Psoas muscle (tissue), 8 donors: ENCODE measurements around the gene AHRR. TPM values are rescaled to one million over a fixed set of nuclear protein-coding genes. Genes with fewer than 3 reads are reported as not detected.

Source experiments
- ATAC-seq, 4 donors: fragments of 200-7000 bp; cut with Tn5 transposase; one replicate each; pipeline ENCODE4 v1.9.1; 2020; ENCODE audit warnings: moderate library complexity in 3 of 4, mild to moderate bottlenecking in 2 of 4
- DNase-seq, 2 donors: peaks; one replicate each; pipeline ENCODE4 v3.0.0-alpha.2; 2020
- H3K27ac ChIP-seq: fragments of 200-600 bp; one replicate; pipeline ENCODE4 v1.8.0; 2022
- H3K27me3 ChIP-seq, 3 donors: fragments of 200-600 bp in 1 of 3; one replicate each; pipeline versions ENCODE4 v1.6.1 to v1.8.0; 2013 to 2022; ENCODE audit warnings: low read length in 2 of 3, mild to moderate bottlenecking in 2 of 3, moderate library complexity in 1 of 3; ENCODE audit not compliant: insufficient read depth in 3 of 3
- H3K36me3 ChIP-seq, 2 donors: fragments of 200-600 bp in 1 of 2; one replicate each; pipeline versions ENCODE4 v1.6.1 to v1.8.0; 2013 to 2022; ENCODE audit warnings: low read depth in 1 of 2, mild to moderate bottlenecking in 1 of 2, moderate library complexity in 1 of 2; ENCODE audit not compliant: insufficient read depth in 1 of 2
- H3K4me1 ChIP-seq: fragments of 200-600 bp; one replicate; pipeline ENCODE4 v1.8.0; 2022
- H3K4me3 ChIP-seq: fragments of 200-600 bp; one replicate; pipeline ENCODE4 v1.8.0; 2022; ENCODE audit warnings: mild to moderate bottlenecking
- H3K9me3 ChIP-seq: fragments of 200-600 bp; one replicate; pipeline ENCODE4 v1.8.0; 2022
- WGBS, 3 donors: extraction: QIAGEN DNeasy Blood & Tissue Kit; methylation state at CpG; one replicate each; pipeline versions ENCODE4 v1.1.6 to v1.1.7; 2013; 5-methylcytosine and 5-hydroxymethylcytosine counted together
- intact Hi-C, 2 donors: fragments of 100-400 bp; cut with DNase I; formaldehyde crosslinking; loops; one replicate each; pipeline versions ENCODE4 v1.11.0 to v1.14.2; 2022
- polyA plus RNA-seq, 3 donors: library from polyadenylated mRNA; stranded (reverse); fragments of 200-250 nt; gene quantifications; one replicate each; pipeline ENCODE4 v1.2.3, GENCODE V29; 2013
- total RNA-seq, 4 donors: library from RNA; stranded (reverse); fragmentation: NEBNext Ultra II Directional in 2 of 4; extraction: Animal tissue kit (Norgen Biotek cat#: 25700) in 2 of 4; gene quantifications; one replicate each; pipeline versions ENCODE4 v1.2.1 to v1.2.4, GENCODE V29; 2021 to 2023
- TF ChIP-seq, protein P1 (sequence below): fragments of 200-600 bp; IDR thresholded peaks from one replicate; pipeline ENCODE4 v1.8.0; 2022; ENCODE audit warnings: antibody characterized with exemption
- donor health status: healthy with polysubstance abuse.
- donor health status: DM: no; HTN: no; CAD: no; lungs with moderate emphysema.
- donor health status: Bipolar disorder and iron deficiency.
- donor health status: healthy.
- donor health status: DM: yes; HTN: yes; CAD: no.
- donor health status: DM: no; HTN: no; CAD: no.
- donor health status: DM: no; HTN: no; CAD: no.
- donor health status: DM: yes; HTN: yes; CAD: no.

AHRR gene
- total and polyA plus RNA-seq, 7 donors, result 0.10 to 7.4 (median 0.45) TPM

DNA sequence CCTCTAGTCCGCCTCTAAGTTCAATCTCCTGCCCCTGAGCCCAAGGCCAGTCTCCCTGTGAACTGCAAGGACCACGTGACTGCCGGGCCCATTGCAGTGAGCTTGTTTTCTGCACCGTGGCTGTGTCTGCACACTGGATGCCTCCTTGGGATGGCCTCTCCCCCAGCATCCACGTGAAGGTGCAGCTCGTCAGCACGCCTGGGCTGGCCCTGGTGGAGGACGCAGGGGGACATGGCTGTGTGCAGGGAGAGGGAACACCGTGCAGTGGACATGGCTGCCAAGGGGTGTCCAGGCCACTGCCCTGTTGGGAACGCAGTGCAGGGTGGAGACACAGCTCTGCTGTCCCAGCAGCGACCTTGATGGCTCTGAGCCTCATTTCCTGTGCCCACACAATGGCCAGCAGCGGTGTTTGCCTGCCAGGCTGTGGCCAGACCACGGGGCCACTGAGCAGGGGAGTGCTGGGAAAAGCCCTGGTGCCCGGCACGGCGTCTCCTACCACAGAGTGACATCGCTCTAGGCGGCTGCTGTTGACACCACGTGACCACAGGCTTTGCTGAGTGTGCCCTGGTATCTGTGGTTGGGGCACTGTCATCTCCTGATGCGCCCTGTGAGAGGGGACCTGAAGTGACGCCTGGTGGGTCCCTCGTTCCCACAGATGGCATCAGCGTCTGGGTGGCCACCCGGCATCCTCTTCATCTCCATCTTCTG, 94.6 kb downstream of the AHRR start:
- Histone ChIP-seq H3K27me3 (peaks cover 0 to 2% (median 0%) of the 10 kb centered on the region in 3 donors), H3K4me3 (no peak overlapping the region), H3K27ac (peak overlapping the region; percentile 23), H3K4me1 (no peaks in the 10 kb centered on the region), H3K36me3 (no peaks in the 10 kb centered on the region), H3K9me3 (no peaks in the 10 kb centered on the region)
- DNase-seq (peak in 1 of 2 donors; percentile 41), ATAC-seq (peak in 1 of 4 donors; percentile 3)
- intact Hi-C loops, result no loop called here
- TF ChIP-seq, protein P1, sequence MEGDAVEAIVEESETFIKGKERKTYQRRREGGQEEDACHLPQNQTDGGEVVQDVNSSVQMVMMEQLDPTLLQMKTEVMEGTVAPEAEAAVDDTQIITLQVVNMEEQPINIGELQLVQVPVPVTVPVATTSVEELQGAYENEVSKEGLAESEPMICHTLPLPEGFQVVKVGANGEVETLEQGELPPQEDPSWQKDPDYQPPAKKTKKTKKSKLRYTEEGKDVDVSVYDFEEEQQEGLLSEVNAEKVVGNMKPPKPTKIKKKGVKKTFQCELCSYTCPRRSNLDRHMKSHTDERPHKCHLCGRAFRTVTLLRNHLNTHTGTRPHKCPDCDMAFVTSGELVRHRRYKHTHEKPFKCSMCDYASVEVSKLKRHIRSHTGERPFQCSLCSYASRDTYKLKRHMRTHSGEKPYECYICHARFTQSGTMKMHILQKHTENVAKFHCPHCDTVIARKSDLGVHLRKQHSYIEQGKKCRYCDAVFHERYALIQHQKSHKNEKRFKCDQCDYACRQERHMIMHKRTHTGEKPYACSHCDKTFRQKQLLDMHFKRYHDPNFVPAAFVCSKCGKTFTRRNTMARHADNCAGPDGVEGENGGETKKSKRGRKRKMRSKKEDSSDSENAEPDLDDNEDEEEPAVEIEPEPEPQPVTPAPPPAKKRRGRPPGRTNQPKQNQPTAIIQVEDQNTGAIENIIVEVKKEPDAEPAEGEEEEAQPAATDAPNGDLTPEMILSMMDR, result no peak
- WGBS, 3 donors, result 86 to 90% (median 87%) methylated on average over 24 of the region's 24 CpGs

DNA sequence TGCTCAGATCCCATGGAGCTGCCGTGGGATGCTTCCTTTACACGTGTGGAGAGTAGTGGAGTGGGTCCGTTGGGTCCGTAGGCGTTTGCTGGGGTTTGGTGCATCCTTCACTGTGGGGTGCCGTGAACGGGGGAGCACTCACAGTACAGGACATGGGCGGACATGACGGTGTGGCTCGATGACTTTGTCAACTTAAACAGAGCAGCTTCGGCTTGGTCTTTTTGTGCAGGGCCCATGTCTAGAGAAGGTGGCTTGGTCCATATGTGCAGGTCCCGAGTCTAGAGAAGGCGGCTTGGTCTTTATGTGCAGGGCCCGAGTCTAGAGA, 95.1 kb downstream of the AHRR start:
- H3K4me1 ChIP-seq, result no peaks in the 10 kb centered on the region
- DNase-seq (peak in 1 of 2 donors; percentile 28), ATAC-seq (no peak)
- TF ChIP-seq, protein P1, result no peak
- intact Hi-C loops, result no loop called here
- 97 to 98% (median 98%) methylated on average over 14 of the region's 14 CpGs for WGBS, 3 donors
- H3K9me3 ChIP-seq, result no peaks in the 10 kb centered on the region
- no peak overlapping the region for H3K27ac ChIP-seq
- H3K36me3 ChIP-seq, result no peaks in the 10 kb centered on the region
- no peak overlapping the region for H3K4me3 ChIP-seq
- peaks cover 0 to 2% (median 0%) of the 10 kb centered on the region in 3 donors for H3K27me3 ChIP-seq

DNA sequence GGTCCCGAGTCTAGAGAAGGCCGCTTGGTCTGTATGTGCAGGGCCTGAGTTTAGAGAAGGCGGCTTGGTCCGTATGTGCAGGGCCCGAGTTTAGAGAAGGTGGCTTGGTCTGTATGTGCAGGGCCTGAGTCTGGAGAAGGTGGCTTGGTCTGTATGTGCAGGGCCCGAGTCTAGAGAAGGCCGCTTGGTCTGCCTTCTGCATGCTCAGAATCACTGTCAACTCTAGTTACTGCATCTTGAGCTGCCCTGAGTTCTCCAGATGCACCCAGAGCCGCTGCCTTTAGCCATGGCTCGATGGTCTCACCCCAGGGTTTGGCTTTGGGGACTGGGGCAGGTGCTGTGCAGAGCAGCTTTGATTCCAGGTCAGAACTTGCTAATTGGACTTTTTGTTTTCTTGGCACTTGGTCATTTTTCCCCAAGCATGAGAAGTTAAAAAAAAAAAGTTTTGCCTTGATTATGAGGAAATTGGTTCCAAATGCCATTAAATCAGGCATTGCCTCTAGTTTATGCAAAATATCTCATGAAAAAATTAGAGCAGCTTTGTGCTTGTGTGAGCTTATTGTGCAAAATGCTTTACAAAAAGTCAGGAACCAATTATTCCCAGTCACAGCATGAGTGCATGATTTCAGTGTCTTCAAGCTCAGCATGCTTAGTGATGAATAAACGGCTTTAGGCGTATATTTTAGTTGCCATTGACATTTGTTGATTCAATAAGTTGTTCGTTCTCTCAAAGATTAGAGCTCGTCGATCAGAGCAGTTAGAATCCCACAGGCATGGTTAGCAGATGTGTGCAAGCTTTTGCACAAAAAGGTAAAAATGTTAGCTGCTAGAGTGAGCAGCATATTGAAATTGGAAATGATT, 96.0 kb downstream of the AHRR start:
- Histone ChIP-seq H3K27ac (no peak overlapping the region), H3K36me3 (no peaks in the 10 kb centered on the region), H3K27me3 (peaks cover 0 to 2% (median 0%) of the 10 kb centered on the region in 3 donors), H3K9me3 (no peaks in the 10 kb centered on the region), H3K4me1 (no peaks in the 10 kb centered on the region), H3K4me3 (no peak overlapping the region)
- intact Hi-C loops, result no loop called here
- DNase-seq, result peak in 1 of 2 donors; percentile 6
- WGBS, 3 donors, result 93 to 94% (median 94%) methylated on average over 14 of the region's 14 CpGs
- TF ChIP-seq, protein P1, result no peak
- ATAC-seq, result no peak

DNA sequence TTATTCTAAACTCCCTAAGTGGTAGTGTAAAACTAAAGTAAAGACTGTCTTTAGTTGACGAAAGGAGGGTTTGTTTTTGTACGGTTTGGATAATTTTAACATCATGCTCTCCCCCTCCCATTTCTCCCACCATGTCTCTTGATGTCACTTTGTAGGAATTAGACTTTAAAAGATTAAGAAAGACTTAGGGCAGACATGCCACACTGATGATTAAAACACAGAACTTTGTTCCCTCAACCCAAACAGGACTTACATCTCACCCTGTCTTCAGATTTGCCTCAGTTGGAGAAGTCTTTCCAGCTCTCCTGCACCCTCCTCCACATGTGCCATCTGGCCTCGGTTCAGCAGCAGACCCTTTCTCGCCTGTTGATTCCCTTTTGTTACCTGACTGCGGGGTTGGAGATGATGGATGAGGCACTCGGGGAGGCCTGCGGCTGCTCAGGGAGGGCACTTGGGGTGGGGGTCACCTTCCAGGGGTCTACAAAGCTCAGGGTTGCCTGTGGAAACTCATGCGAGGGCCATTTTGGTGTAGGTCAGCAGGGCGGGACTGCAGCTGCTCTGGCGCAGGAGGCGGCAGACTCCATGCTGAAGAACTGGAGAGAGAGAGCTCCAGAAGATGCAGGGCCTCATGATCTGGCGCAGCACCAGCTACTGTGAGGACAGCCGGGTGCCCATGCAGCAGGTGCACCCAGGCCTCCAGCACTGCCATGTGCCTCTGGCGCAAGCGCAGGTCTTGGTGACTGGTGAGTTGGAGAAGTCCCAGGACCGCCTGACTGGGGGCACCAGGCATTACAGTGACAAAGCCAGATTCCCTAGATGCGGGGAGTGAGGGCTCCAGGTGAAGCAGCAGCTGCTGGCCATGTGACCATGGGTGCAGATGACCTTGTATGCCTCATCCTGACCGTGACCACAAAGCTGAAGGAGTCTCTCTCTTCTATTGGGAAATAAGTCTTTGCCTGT, 96.9 kb downstream of the AHRR start:
- H3K4me1 ChIP-seq, result no peaks in the 10 kb centered on the region
- peak overlapping the region; percentile 30 for H3K27ac ChIP-seq
- TF ChIP-seq, protein P1, result no peak
- H3K9me3 ChIP-seq, result no peaks in the 10 kb centered on the region
- 43 to 54% (median 45%) methylated on average over 18 of the region's 18 CpGs for WGBS, 3 donors
- peak; percentile 69 to 89 (median 82) for ATAC-seq
- no peaks in the 10 kb centered on the region for H3K36me3 ChIP-seq
- peak; percentile 71 to 79 for DNase-seq
- intact Hi-C loops, result no loop called here
- H3K27me3 ChIP-seq, result peaks cover 0 to 2% (median 0%) of the 10 kb centered on the region in 3 donors
- H3K4me3 ChIP-seq, result no peak overlapping the region
